ENCODE measurements around the gene SSRP1. TPM values are rescaled to one million over a fixed set of nuclear protein-coding genes. Genes with fewer than 3 reads are reported as not detected.

The SSRP1 gene, protein sequence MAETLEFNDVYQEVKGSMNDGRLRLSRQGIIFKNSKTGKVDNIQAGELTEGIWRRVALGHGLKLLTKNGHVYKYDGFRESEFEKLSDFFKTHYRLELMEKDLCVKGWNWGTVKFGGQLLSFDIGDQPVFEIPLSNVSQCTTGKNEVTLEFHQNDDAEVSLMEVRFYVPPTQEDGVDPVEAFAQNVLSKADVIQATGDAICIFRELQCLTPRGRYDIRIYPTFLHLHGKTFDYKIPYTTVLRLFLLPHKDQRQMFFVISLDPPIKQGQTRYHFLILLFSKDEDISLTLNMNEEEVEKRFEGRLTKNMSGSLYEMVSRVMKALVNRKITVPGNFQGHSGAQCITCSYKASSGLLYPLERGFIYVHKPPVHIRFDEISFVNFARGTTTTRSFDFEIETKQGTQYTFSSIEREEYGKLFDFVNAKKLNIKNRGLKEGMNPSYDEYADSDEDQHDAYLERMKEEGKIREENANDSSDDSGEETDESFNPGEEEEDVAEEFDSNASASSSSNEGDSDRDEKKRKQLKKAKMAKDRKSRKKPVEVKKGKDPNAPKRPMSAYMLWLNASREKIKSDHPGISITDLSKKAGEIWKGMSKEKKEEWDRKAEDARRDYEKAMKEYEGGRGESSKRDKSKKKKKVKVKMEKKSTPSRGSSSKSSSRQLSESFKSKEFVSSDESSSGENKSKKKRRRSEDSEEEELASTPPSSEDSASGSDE
- polyA plus RNA-seq (2012; ENCODE audit: low read depth, missing spikeins): 89.8 TPM

DNA sequence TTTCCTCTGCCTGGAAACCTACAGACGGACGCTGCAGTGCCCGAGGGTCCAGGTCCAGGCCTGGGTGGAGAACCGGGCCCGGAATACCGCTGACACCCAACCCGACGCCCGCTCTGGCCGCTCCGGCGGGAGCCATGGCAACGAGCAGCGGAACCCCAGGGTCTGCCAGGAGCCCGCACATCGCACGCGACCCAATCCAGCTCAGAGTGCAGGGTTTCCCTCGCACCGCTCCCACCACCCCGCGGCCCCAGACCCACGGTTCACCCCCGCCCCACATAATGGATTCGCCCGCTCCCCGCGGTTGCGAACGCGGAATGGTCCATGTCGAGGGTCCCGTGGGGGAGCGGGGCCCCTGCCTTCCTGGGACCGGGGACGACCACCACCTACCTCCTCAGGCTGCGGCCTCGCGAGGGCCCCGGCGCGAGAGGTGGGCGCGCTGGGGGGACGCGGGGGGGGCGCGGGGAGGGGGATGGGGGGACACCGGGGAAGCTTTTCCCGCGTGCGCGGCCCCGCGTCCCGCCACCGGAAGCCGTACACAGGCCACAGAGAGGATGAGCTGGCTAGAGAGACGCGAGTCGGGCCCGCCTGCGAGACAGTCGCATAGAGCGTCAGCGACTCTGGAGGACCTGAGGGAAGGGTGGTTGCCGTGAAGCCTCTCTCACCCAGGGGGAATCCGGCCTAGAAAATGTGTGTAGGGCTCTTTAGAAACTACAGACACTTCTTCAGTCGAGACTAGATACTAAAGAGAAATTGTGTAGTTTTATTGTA lies at the start of gene SSRP1:
TSS of gene SSRP1 (minus strand) at position 550 of the 768 bp plus-strand sequence. CDS start 771 bp downstream, outside the sequence.
- DNase-seq (ENCODE audit: insufficient read length, low spot score): peak; percentile 92
- FAIRE-seq: peak; percentile 94
- TF ChIP-seq POU2F2 (IDR thresholded peaks at IDR 0.05; ENCODE audit: low read depth, low read length) (0 out of 2 replicates have a peak, but pooled peaks have one; percentile 36), SPI1 (IDR thresholded peaks at IDR 0.05; ENCODE audit: low read depth, low read length) (no peak), PAX5 (IDR thresholded peaks at IDR 0.05; ENCODE audit: insufficient read depth, low read length, severe bottlenecking) (no peak), POLR2AphosphoS5 (IDR thresholded peaks at IDR 0.05; ENCODE audit: low read depth, low read length) (peak; percentile 82), TAF1 (IDR thresholded peaks at IDR 0.05; ENCODE audit: low read depth, low read length) (peak; percentile 88), POLR2A (IDR thresholded peaks at IDR 0.05; ENCODE audit: low read depth, low read length) (peak; percentile 81)

DNA sequence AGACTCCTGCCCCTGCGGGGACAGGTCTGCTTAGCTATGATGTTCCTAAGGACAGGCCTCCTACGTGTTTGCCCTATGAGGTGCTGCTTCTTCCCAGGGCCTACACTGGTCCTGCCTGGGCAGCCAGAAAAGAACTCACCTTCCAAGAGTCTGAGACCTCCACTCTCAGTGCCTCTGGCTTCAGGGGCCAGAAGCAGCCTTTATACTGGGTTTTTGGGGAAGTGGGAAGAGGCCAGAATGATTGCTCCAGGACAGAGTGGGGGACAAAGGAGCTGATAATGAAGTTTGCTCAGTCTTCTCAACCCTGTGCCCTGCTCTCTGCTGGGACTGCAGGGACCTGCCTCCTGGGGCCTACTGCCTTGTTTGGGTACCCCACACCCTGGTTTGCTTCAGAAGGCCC lies 45.3 kb upstream of the SSRP1 start, which contains the start of gene PRG3:
TSS of gene PRG3 (minus strand) at position 176 of the 400 bp plus-strand sequence. CDS start 442 bp downstream, outside the sequence.
- FAIRE-seq (no peak), DNase-seq (ENCODE audit: insufficient read length, low spot score) (no peak)
- TF ChIP-seq POLR2A (IDR thresholded peaks at IDR 0.05; ENCODE audit: low read depth, low read length) (no peak), POU2F2 (IDR thresholded peaks at IDR 0.05; ENCODE audit: low read depth, low read length) (no peak), TAF1 (IDR thresholded peaks at IDR 0.05; ENCODE audit: low read depth, low read length) (no peak), POLR2AphosphoS5 (IDR thresholded peaks at IDR 0.05; ENCODE audit: low read depth, low read length) (no peak)

DNA sequence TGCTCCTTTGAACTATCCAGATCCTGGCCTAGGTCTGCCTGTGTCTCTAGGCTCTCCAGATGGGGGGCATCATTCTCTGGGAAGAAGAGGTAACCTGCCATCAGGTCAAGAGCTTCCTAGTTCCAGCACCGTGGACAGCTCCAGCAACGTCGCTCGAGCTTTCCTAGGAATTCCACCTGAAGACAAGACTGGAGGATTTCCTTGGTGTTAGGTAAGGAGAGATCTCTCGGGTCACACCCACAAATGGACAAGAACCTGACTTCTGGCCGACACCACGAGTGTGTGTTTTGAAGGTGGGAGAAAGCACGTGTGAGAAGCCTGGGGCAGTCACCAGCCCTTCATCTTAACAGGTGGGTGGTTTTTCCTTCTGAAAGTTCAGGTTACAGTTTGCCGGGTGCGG lies 44.0 kb upstream of the SSRP1 start:
- FAIRE-seq: no peak
- DNase-seq (ENCODE audit: insufficient read length, low spot score): no peak
- no peak for TF ChIP-seq POU2F2 (IDR thresholded peaks at IDR 0.05; ENCODE audit: low read depth, low read length)
- TF ChIP-seq TAF1 (IDR thresholded peaks at IDR 0.05; ENCODE audit: low read depth, low read length): no peak
- no peak for TF ChIP-seq POLR2AphosphoS5 (IDR thresholded peaks at IDR 0.05; ENCODE audit: low read depth, low read length)
- no peak for TF ChIP-seq POLR2A (IDR thresholded peaks at IDR 0.05; ENCODE audit: low read depth, low read length)
- no peak for TF ChIP-seq PAX5 (IDR thresholded peaks at IDR 0.05; ENCODE audit: insufficient read depth, low read length, severe bottlenecking)
- TF ChIP-seq SPI1 (IDR thresholded peaks at IDR 0.05; ENCODE audit: low read depth, low read length): no peak

DNA sequence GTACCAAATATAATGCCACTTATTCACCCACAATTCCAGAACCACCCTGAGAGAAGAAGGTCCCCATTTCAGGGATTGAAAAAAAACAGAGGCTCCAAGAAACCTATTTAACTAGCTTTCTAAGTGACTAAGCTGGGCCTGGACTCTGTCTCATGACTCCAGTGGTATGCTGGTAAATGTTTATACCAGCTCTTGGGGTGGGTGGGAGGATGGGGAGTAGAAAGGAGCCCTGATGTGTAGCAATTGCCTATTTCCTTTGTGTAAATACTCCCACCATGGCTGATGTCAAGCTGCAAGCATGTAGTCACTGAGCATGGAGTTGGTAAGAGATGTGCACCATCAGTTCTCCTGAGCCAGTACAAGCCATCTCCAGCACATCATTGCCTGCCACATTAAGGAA lies 42.5 kb upstream of the SSRP1 start:
- no peak for DNase-seq (ENCODE audit: insufficient read length, low spot score)
- TF ChIP-seq SPI1 (IDR thresholded peaks at IDR 0.05; ENCODE audit: low read depth, low read length): no peak
- TF ChIP-seq TAF1 (IDR thresholded peaks at IDR 0.05; ENCODE audit: low read depth, low read length): no peak
- TF ChIP-seq POU2F2 (IDR thresholded peaks at IDR 0.05; ENCODE audit: low read depth, low read length): no peak
- no peak for TF ChIP-seq POLR2AphosphoS5 (IDR thresholded peaks at IDR 0.05; ENCODE audit: low read depth, low read length)
- TF ChIP-seq PAX5 (IDR thresholded peaks at IDR 0.05; ENCODE audit: insufficient read depth, low read length, severe bottlenecking): no peak
- TF ChIP-seq POLR2A (IDR thresholded peaks at IDR 0.05; ENCODE audit: low read depth, low read length): no peak
- FAIRE-seq: no peak

DNA sequence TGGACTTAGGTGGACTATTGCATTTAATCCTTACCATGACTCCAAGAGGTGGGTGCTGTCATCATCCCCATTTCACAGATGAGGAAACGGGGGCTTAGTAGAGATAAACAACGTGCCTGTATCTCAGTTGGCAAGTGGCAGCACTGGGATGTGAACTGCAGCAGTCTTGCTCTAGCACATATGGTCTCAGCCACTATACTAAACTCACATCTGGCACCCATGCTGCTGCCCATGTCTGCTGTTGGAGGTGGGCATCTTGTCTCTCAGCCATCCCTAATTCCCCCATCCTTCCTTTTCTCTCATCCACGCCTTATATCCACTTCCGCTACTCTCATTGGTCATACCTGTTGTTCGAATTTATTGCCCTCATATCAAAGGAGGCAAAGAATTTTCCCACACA lies 41.4 kb upstream of the SSRP1 start:
- DNase-seq (ENCODE audit: insufficient read length, low spot score): no peak
- no peak for TF ChIP-seq SPI1 (IDR thresholded peaks at IDR 0.05; ENCODE audit: low read depth, low read length)
- TF ChIP-seq POLR2AphosphoS5 (IDR thresholded peaks at IDR 0.05; ENCODE audit: low read depth, low read length): no peak
- FAIRE-seq: no peak

DNA sequence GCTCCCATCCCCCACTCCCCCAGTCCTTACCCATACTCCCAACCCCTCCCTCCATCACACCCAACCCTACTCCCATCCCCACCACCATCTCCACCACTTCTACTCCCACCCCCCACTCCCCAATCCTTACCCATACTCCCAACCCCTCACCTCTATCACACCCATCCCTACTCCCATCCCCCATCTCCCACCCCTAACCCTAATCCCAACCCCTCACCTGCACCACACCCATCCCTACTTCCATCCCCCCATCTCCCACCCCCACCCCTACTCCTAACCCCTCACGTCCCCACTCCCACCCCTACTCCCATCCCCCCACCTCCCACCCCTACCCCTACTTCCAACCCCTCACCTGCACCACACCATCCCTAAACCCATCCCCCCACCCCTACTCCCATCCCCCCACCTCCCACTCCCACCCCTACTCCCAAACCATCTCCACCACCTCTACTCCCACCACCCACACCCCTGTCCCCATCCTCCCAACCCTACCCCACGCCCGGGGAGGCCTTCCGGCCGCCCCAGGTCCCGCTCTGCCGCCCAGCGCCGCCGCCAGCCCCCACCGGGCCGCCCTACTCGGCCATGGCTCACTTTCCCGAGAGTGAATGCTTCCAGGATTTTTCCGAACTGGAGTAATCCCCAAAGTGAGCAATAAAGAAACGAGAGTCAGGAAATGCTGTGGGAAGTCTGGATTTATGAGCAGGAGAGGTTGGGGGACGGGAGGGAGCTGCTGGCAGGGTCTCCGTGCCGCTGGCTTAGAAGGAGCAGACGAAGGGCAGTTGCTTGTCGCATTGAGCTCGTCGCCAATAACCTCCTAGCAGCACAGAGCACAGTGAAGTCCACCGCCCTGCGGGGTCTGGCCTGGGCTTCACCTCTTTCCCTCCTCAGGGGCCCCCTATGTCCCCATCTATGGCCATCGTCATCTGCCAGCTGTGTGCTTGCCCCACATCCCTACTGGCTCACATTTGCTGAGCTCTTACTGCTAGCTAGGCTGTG lies 40.7 kb upstream of the SSRP1 start:
- DNase-seq (ENCODE audit: insufficient read length, low spot score): no peak
- no peak for FAIRE-seq
- TF ChIP-seq POU2F2 (IDR thresholded peaks at IDR 0.05; ENCODE audit: low read depth, low read length): no peak

DNA sequence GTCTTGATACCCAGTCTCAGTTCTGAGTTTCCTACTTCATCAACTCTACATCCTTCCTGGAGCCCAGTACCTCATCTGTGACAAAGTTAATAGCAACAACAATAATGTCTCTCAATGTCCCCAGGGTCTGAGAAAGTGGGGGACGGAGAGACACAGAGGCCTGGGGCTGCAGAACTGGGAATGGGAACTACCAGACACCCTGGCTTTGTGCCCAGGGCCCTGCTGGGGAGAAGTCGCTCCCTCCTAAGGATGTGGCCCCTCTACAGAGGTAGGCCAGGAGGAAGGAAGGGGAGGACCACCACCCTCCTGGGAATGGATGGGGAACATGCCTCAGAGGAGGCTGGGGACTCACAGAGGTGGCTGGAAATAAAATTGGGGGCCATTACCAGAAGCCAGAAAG lies 39.8 kb upstream of the SSRP1 start:
- no peak for FAIRE-seq
- DNase-seq (ENCODE audit: insufficient read length, low spot score): no peak

DNA sequence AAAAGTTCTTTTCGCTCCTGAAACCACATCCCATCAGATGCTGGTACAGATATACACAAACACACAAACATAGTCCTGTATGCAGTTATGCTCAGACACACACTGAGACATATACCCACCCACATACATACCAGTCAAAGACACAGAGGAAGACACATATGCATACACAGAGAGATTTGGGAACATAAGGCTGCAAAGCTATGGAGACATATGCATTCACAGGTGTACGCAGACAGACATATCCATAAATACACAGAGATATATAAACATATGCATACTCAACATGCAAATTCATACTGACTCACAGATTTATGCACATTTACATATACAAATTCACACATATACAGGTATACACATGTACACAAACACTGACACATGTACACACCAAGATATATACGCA lies 39.3 kb upstream of the SSRP1 start:
- DNase-seq (ENCODE audit: insufficient read length, low spot score) (no peak), FAIRE-seq (no peak)
- TF ChIP-seq PAX5 (IDR thresholded peaks at IDR 0.05; ENCODE audit: insufficient read depth, low read length, severe bottlenecking): no peak
- no peak for TF ChIP-seq POLR2AphosphoS5 (IDR thresholded peaks at IDR 0.05; ENCODE audit: low read depth, low read length)
- TF ChIP-seq POU2F2 (IDR thresholded peaks at IDR 0.05; ENCODE audit: low read depth, low read length): no peak
- no peak for TF ChIP-seq TAF1 (IDR thresholded peaks at IDR 0.05; ENCODE audit: low read depth, low read length)
- no peak for TF ChIP-seq POLR2A (IDR thresholded peaks at IDR 0.05; ENCODE audit: low read depth, low read length)
- no peak for TF ChIP-seq SPI1 (IDR thresholded peaks at IDR 0.05; ENCODE audit: low read depth, low read length)

More for the DNA sequence above, 39.8 kb upstream of the SSRP1 start:
- TF ChIP-seq SPI1 (IDR thresholded peaks at IDR 0.05; ENCODE audit: low read depth, low read length): no peak
- no peak for TF ChIP-seq POLR2AphosphoS5 (IDR thresholded peaks at IDR 0.05; ENCODE audit: low read depth, low read length)
- no peak for TF ChIP-seq POU2F2 (IDR thresholded peaks at IDR 0.05; ENCODE audit: low read depth, low read length)
- TF ChIP-seq PAX5 (IDR thresholded peaks at IDR 0.05; ENCODE audit: insufficient read depth, low read length, severe bottlenecking): no peak
- TF ChIP-seq TAF1 (IDR thresholded peaks at IDR 0.05; ENCODE audit: low read depth, low read length): no peak
- no peak for TF ChIP-seq POLR2A (IDR thresholded peaks at IDR 0.05; ENCODE audit: low read depth, low read length)

Data from GM12891 (cell line).